Hematopoietic multipotent progenitor cell treated with erythropoietin and hydrocortisone succinate and interleukin-3 and kit ligand, for 17 days (in vitro differentiated cells): ENCODE measurements around the gene PTK6.
"Not testable (repeated sequence)": the region's sequence is repeated elsewhere in the genome, so short reads cannot be mapped to it uniquely, and the experiment has no call there.

ENCODE experiments used
- DNase-seq: peaks from one replicate; pipeline ENCODE4 v3.0.0-alpha.2; 2015; ENCODE audit warnings: low spot score

PTK6 gene

DNA sequence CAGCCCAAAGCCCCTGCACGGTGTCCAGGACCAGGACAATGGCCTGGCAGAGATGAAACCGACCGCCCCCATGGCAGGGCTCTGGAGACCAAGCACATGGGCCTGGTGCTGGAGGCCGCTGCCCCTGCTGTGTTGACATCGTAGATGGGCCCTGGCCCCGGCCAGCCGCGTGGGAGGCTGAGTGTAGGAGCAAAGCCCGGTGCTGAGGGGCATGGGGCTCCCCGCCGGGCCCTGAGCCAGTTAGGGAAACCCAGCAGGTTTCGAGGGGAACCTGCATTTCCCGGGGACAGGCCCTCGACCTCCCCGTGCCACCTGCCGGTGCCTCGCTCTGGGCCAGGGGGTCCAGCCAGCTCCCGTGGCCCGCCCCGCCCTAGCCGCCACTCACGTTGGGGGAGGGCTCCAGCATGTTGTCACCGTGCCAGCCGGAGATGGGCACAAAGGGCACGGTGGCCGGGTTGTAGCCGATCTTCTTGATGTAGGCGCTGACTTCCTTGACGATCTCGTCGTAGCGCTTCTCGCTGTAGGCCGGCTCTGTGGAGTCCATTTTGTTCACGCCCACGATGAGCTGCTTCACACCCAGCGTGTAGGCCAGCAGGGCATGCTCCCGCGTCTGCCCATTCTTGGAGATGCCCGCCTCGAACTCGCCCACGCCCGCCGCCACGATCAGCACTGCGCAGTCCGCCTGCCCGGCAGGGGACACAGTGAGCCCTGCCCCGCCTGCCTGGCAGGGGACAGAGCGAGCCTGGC is 42.6 kb downstream of the PTK6 start:
- DNase-seq = no peak

GRCh38 chr20:63494084-63494419 is 43.1 kb downstream of the PTK6 start:
- DNase-seq = no peak

- no peak for DNase-seq
Measured at GRCh38 chr20:63493563-63494020, 43.6 kb downstream of the PTK6 start.

DNA sequence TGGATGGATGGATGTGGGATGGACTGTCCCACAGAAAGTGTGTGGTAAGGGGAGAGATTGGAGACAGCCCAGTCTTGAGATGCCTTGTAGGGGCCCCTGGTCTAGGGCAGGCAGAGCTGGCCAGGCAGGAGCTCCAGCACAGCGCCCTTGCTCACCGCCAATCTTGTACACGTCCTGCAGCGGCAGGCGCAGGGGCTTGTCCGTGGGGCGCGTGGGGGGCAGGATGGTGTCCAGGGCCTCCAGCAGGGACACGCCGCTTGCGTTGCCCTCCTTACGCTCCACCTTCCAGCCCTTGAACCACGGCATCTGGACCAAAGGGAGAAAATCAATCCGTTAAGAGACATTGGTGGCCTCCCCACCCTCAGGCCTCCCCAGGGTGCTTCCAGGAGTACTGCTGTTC is 44.2 kb downstream of the PTK6 start:
- DNase-seq = no peak

- DNase-seq = no peak
Measured at GRCh38 chr20:63492518-63492917, 44.7 kb downstream of the PTK6 start.

DNA sequence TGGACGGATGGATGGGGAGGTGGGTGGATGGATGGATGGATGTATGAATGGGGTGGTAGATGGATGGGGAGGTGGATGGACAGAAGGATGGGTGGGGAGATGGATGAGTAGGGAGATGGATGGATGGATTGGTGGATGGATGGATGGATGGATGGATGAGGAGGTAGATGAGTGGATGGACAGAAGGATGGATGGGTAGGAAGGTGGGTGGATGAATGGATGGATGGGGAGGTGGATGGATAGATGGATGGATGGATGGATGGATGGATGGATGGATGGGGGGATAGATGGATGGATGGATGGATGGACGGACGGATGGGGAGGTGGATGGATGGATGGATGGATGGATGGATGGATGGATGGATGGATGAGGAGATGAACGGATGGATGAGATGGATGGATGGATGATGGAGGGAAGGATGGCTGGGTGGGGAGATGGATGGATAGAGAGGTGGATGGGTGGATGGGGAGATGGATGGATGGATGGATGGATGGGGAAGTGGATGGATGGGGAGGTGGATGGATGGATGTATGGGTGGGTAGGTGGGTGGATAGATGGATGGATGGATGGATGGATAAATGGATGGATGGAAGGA is 45.4 kb downstream of the PTK6 start:
- no peak for DNase-seq

DNA sequence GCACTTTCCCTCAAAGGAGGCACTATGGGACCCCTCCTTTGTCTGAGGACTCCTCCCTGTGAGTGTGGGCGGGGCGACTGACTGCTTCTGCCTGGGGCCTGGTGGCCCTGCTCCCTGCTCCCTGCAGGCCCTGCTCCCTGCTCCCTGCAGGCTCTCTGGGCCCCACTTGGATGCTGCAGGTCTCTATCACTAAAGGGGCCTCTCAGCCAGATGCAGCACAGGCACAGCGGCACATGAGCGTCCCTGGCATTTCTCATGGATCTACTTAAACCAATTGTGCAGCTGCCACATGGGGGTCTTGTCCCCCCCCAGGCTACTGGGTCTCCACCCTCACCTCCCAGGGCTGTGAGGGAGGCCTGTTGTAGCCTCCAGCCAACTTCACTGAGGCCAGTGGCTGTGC is 46.1 kb downstream of the PTK6 start:
- DNase-seq = no peak

DNA sequence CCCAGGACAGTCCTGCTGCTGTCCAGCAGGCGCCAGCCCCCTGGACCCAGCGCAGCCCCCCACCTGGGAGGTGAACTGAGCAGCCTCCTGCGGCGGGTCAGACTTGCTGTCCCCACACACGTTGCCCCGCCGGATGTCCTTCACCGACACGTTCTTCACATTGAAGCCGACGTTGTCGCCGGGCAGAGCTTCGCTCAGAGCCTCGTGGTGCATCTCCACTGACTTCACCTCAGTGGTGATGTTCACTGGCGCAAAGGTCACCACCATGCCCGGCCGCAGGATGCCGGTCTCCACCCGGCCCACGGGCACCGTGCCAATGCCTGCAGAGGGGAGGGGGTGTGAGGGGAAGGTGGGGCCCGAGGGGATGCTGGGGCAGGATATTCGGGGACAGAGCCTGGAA is 46.8 kb downstream of the PTK6 start:
- DNase-seq = no peak

DNA sequence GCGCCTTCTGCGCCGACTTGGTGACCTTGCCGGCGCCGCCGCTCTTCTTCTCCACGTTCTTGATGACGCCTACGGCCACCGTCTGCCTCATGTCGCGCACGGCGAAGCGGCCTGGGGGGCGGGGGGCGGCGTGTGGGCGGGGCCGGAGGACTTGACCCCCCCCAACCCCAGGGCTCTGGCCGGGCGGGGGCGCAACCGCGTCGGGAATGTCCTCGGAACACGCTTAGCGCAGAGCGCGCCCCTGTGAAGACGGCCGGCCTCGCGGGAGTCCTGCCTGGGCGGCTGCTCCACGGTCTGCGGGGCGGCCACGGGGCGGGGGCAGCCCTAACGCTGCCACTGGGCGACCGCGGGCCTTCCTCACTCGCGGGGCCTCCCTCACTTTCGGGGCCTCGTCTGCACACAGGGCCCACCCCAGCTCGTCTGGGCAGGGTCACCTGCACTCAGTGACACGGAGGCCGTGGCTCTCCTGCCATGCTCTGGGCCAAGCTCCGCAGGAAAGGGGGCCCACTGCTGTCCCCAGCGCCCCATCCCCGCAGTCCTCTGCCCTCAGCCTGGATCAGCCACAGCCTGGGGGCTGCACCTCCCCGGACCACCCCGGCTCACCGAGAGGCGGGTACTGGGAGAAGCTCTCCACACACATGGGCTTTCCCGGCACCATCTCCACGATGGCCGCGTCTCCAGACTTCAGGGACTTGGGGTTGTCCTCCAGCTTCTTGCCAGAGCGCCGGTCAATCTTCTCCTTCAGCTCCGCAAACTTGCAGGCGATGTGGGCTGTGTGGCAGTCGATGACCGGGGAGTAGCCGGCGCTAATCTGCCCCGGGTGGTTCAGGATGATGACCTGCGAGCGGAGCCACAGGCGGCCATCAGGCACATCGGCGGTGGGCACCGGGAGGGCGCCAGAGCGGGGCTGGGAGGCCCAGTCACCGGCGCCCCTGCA is 48.6 kb downstream of the PTK6 start:
- no peak for DNase-seq

GRCh38 chr20:63487781-63488241 is 49.4 kb downstream of the PTK6 start:
- no peak for DNase-seq

- no peak for DNase-seq
Measured at GRCh38 chr20:63487116-63487764, 49.9 kb downstream of the PTK6 start.

GRCh38 chr20:63486300-63486855 is 50.8 kb downstream of the PTK6 start:
- DNase-seq = no peak

DNA sequence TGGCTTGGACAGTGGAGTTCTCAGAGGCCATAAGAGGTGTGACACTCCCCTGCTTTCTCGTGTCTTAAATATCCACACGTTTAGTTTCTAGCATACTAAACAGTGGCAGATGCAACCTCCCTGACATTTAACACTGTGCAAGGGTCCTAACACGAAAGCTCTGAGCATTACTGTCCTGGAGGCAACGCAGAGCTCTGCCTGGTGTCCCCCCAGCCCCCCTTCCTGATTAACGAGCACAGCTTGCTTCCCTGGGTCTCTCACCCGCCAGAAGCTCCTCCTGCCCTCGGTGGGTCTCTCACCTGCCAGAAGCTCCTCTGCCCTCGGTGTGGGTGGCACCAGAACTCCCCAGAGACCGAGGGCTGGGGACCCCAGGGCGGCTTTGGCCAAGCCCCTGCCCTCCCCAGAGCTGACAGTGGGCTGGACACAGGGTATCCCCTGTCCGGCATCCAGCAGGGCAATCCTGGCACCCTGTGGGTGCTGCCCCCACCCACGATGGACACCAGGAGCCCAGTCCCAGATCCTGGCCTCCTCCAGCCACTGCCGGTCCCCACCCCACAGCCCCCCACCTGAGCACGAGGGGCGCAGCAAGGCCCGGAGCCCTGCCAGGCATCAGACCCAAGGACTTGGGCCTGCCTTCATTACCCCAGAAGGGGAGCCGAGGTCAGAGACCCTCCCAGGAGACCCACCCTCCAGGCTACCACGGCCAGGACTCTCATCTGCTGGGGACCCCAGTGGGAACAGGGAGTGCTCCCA is 52.3 kb downstream of the PTK6 start:
- DNase-seq = no peak

DNA sequence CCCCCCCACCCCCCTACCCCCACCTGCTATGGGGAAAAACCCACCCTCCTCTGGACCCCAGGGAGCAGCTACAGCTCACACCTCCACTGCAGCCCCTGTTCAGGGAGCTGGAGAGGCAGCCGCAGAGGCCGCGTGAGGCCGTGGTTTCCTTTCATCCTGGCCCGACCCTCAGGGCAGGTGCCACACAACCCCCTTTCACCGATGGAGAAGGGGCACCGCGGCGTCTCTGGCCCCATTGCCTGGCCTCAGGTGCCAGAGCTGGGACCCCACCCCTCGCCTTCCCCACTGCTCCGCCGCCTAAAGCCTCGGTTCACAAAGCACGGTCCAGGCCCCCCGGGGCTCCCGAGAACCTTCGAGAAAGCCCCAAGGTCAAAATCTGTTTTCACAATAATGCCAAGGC is 52.9 kb downstream of the PTK6 start:
- DNase-seq = no peak

- no peak for DNase-seq
Measured at GRCh38 chr20:63483834-63484233, 53.3 kb downstream of the PTK6 start.

GRCh38 chr20:63482021-63482587 is 55.1 kb downstream of the PTK6 start:
- no peak for DNase-seq

GRCh38 chr20:63481503-63481902 is 55.7 kb downstream of the PTK6 start:
- DNase-seq = no peak

GRCh38 chr20:63479695-63480419 is 57.3 kb downstream of the PTK6 start:
- DNase-seq = not testable (repeated sequence)

- no peak for DNase-seq
Measured at GRCh38 chr20:63478346-63479302, 58.6 kb downstream of the PTK6 start.
